WERI-Rb-1 (cell line): ENCODE results near the gene SLC25A31.

Experiments used
- DNase-seq: peaks from one replicate; pipeline ENCODE4 v3.0.0-alpha.2; 2020
- H3K27ac ChIP-seq: fragments of 250-450 bp; sonication (Bioruptor Pico); 2 replicates; pipeline ENCODE4 v1.5.1; 2020; ENCODE audit warnings: mild to moderate bottlenecking, moderate library complexity
- H3K27me3 ChIP-seq: fragments of 250-450 bp; sonication (Bioruptor Pico); 2 replicates; pipeline ENCODE4 v1.5.1; 2021; ENCODE audit warnings: mild to moderate bottlenecking, low read depth, moderate library complexity; ENCODE audit not compliant: insufficient read depth, severe bottlenecking
- H3K36me3 ChIP-seq: fragments of 250-450 bp; sonication (Bioruptor Pico); 2 replicates; pipeline ENCODE4 v1.5.1; 2020; ENCODE audit warnings: mild to moderate bottlenecking, moderate library complexity
- H3K4me3 ChIP-seq: 2 replicates; pipeline ENCODE4 v1.5.1; 2011; ENCODE audit warnings: low read depth, mild to moderate bottlenecking, control low read depth, low read length
- H3K9me3 ChIP-seq: fragments of 250-450 bp; sonication (Bioruptor Pico); 2 replicates; pipeline ENCODE4 v1.5.1; 2021; ENCODE audit warnings: mild to moderate bottlenecking, moderate library complexity; ENCODE audit not compliant: severe bottlenecking
- TF ChIP-seq, protein P1 (sequence below): IDR thresholded peaks from 2 replicates; pipeline ENCODE4 v1.5.1; 2011; ENCODE audit warnings: low read depth, mild to moderate bottlenecking, control low read depth, inconsistent platforms, low read length

The SLC25A31 gene

DNA sequence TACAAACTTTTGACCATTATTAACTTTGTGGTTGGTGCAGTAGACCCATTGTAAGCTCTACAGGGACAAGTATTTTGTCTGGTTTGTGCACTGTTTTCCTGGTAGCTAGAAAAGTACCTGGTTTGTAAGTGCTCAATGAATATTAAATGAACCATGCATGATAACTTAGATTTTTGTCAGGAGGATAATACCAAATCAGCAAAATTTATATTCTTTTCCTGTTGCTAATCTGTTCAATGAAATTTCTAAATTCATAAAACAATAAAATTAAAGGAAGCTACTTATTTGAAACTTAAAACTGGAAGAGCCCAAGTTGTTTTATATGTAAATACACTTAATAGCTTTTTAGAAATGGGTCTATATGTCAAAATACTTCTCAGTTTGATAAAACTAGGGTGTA lies 69.5 kb downstream of the SLC25A31 start:
- TF ChIP-seq, protein P1, sequence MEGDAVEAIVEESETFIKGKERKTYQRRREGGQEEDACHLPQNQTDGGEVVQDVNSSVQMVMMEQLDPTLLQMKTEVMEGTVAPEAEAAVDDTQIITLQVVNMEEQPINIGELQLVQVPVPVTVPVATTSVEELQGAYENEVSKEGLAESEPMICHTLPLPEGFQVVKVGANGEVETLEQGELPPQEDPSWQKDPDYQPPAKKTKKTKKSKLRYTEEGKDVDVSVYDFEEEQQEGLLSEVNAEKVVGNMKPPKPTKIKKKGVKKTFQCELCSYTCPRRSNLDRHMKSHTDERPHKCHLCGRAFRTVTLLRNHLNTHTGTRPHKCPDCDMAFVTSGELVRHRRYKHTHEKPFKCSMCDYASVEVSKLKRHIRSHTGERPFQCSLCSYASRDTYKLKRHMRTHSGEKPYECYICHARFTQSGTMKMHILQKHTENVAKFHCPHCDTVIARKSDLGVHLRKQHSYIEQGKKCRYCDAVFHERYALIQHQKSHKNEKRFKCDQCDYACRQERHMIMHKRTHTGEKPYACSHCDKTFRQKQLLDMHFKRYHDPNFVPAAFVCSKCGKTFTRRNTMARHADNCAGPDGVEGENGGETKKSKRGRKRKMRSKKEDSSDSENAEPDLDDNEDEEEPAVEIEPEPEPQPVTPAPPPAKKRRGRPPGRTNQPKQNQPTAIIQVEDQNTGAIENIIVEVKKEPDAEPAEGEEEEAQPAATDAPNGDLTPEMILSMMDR, result no peak
- no peaks in the 10 kb centered on the region for H3K9me3 ChIP-seq
- H3K27me3 ChIP-seq, result no peaks in the 10 kb centered on the region
- peaks cover 55% of the 10 kb centered on the region for H3K36me3 ChIP-seq
- no peak overlapping the region for H3K27ac ChIP-seq
- no peak overlapping the region for H3K4me3 ChIP-seq
- DNase-seq, result no peak

DNA sequence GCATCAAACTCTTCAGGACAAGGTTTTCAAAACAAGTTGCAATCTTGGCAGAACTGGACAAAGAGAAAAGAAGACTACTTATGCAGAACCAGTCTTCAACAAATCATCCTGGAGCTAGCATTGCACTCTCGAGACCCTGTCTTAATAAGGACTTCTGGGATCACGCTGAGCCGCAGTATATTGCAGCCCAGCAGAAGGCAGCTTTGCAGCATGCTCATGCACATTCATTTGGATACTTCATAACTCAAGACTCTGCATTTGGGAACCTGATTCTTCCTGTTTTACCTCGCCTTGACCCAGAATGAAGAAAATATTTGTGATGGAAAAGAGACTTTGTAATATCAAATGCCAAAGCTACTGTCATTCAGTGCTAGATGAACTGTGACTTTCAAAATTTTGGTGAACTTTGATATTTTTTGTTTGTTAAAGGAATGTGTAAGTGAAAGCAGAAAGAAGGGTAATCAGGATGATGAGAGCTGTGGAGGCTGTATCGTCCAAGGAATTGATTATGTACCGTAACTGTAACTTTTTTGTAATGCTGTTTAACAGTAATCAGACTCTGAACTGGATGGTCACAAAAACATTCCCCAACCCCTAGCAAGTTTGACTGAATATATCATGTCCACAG lies 79.1 kb downstream of the SLC25A31 start:
- DNase-seq, result no peak
- no peak overlapping the region for H3K27ac ChIP-seq
- peaks cover 54% of the 10 kb centered on the region for H3K36me3 ChIP-seq
- no peak overlapping the region for H3K4me3 ChIP-seq
- no peaks in the 10 kb centered on the region for H3K9me3 ChIP-seq
- TF ChIP-seq, protein P1, result 0 out of 2 replicates have a peak, but pooled peaks have one; percentile 3
- H3K27me3 ChIP-seq, result no peaks in the 10 kb centered on the region

DNA sequence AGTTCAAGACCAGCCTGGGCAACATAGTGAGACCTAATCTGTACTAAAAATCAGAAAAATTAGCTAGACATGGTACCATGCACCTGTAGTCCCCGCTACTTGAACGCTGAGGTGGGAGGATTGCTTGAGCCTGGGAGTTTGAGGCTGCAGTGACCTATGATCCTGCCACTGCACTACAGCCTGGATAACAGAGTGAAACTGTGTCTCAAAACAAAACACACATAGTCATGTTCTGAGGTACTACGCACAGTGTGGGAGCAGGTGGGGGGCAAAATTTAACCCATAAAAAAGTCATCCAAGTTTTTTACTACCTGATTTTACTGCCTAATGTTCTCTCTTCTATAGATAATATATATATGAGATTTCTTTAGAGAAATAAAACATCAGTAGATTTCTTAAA lies 80.4 kb downstream of the SLC25A31 start:
- Histone ChIP-seq H3K9me3 (no peaks in the 10 kb centered on the region), H3K27me3 (no peaks in the 10 kb centered on the region), H3K4me3 (no peak overlapping the region), H3K27ac (no peak overlapping the region), H3K36me3 (peaks cover 43% of the 10 kb centered on the region)
- no peak for DNase-seq
- TF ChIP-seq, protein P1, result no peak

DNA sequence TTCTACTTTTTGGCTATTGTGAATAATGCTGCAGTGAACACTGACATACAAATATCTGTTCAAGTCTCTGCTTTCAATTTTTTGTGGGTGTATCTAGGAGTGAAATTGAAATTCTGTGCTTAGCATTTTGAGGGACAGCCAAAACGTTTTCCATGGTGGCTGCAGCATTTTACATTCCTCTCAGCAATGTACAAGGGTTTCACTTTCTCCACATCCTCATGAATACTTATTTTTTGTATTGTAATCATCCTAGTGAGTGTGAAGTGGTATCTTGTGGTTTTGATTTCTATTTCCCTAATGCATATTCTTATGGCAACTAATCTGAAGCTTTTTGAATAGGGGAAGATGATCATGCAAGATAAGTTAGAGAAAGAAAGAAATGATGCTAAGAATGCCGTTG lies 92.2 kb downstream of the SLC25A31 start:
- DNase-seq, result no peak
- no peaks in the 10 kb centered on the region for H3K27me3 ChIP-seq
- H3K9me3 ChIP-seq, result no peaks in the 10 kb centered on the region
- TF ChIP-seq, protein P1, result no peak
- H3K4me3 ChIP-seq, result no peak overlapping the region
- H3K27ac ChIP-seq, result no peak overlapping the region
- peaks cover 43% of the 10 kb centered on the region for H3K36me3 ChIP-seq
